ENCODE measurements around the gene RNFT2. TPM values are rescaled to one million over a fixed set of nuclear protein-coding genes. Genes with fewer than 3 reads are reported as not detected.
"Not testable (repeated sequence)": the region's sequence is repeated elsewhere in the genome, so short reads cannot be mapped to it uniquely, and the experiment has no call there.

The RNFT2 gene
- total RNA-seq, 1 donor from 2014 or later: 20.0 TPM

GRCh38 chr12:116735084-116735483 lies 3.0 kb upstream of the RNFT2 start:
- TF ChIP-seq CTCF (IDR thresholded peaks at IDR 0.05; ENCODE audit: unreplicated experiment): no peak
- no peak overlapping the region for H3K27ac Mint-ChIP-seq (ENCODE audit: unreplicated experiment)
- H3K27me3 Mint-ChIP-seq (ENCODE audit: unreplicated experiment): peaks cover 3% of the 10 kb centered on the region
- DNase-seq (ENCODE audit: low spot score): no peak
- H3K36me3 Mint-ChIP-seq (ENCODE audit: low read depth, unreplicated experiment): peaks cover 6% of the 10 kb centered on the region
- peaks cover 3% of the 10 kb centered on the region for H3K4me1 Mint-ChIP-seq (ENCODE audit: unreplicated experiment)
- no peak overlapping the region for H3K4me3 Mint-ChIP-seq (ENCODE audit: unreplicated experiment)
- H3K9me3 Mint-ChIP-seq (ENCODE audit: unreplicated experiment): no peaks in the 10 kb centered on the region

- Mint-ChIP-seq H3K36me3 (ENCODE audit: low read depth, unreplicated experiment) (peaks cover 6% of the 10 kb centered on the region), H3K4me1 (ENCODE audit: unreplicated experiment) (peaks cover 3% of the 10 kb centered on the region), H3K4me3 (ENCODE audit: unreplicated experiment) (peak overlapping the region; percentile 94), H3K27me3 (ENCODE audit: unreplicated experiment) (peaks cover 3% of the 10 kb centered on the region), H3K9me3 (ENCODE audit: unreplicated experiment) (no peaks in the 10 kb centered on the region), H3K27ac (ENCODE audit: unreplicated experiment) (no peak overlapping the region)
- TF ChIP-seq CTCF (IDR thresholded peaks at IDR 0.05; ENCODE audit: unreplicated experiment): no peak
- no peak for DNase-seq (ENCODE audit: low spot score)
Measured at GRCh38 chr12:116735951-116736599, 2.0 kb upstream of the RNFT2 start.

- H3K4me3 Mint-ChIP-seq (ENCODE audit: unreplicated experiment): peak overlapping the region; percentile 94
- peak; percentile 37 for DNase-seq (ENCODE audit: low spot score)
- peaks cover 6% of the 10 kb centered on the region for H3K36me3 Mint-ChIP-seq (ENCODE audit: low read depth, unreplicated experiment)
- no peak for TF ChIP-seq CTCF (IDR thresholded peaks at IDR 0.05; ENCODE audit: unreplicated experiment)
- no peaks in the 10 kb centered on the region for H3K9me3 Mint-ChIP-seq (ENCODE audit: unreplicated experiment)
- H3K4me1 Mint-ChIP-seq (ENCODE audit: unreplicated experiment): peaks cover 3% of the 10 kb centered on the region
- peaks cover 3% of the 10 kb centered on the region for H3K27me3 Mint-ChIP-seq (ENCODE audit: unreplicated experiment)
- peak overlapping the region; percentile 84 for H3K27ac Mint-ChIP-seq (ENCODE audit: unreplicated experiment)
Measured at GRCh38 chr12:116736962-116737773, 947 bp upstream of the RNFT2 start.

- Mint-ChIP-seq H3K4me3 (ENCODE audit: unreplicated experiment) (peak overlapping the region; percentile 3), H3K27me3 (ENCODE audit: unreplicated experiment) (peaks cover 3% of the 10 kb centered on the region), H3K4me1 (ENCODE audit: unreplicated experiment) (peaks cover 3% of the 10 kb centered on the region), H3K9me3 (ENCODE audit: unreplicated experiment) (no peaks in the 10 kb centered on the region), H3K36me3 (ENCODE audit: low read depth, unreplicated experiment) (peaks cover 4% of the 10 kb centered on the region), H3K27ac (ENCODE audit: unreplicated experiment) (no peak overlapping the region)
- no peak for TF ChIP-seq CTCF (IDR thresholded peaks at IDR 0.05; ENCODE audit: unreplicated experiment)
- no peak for DNase-seq (ENCODE audit: low spot score)
Measured at GRCh38 chr12:116739381-116739887, 1.3 kb downstream of the RNFT2 start.

- H3K9me3 Mint-ChIP-seq (ENCODE audit: unreplicated experiment); H3K27ac Mint-ChIP-seq (ENCODE audit: unreplicated experiment); H3K27me3 Mint-ChIP-seq (ENCODE audit: unreplicated experiment); H3K4me3 Mint-ChIP-seq (ENCODE audit: unreplicated experiment); DNase-seq (ENCODE audit: low spot score); H3K4me1 Mint-ChIP-seq (ENCODE audit: unreplicated experiment); H3K36me3 Mint-ChIP-seq (ENCODE audit: low read depth, unreplicated experiment): not testable (repeated sequence)
Measured at GRCh38 chr12:116742787-116743186, 4.7 kb downstream of the RNFT2 start.

Data from endothelial cell (in vitro differentiated cells).